T-cell (primary cell): ENCODE data around the gene GREB1. TPM values are rescaled to one million over a fixed set of nuclear protein-coding genes. Genes with fewer than 3 reads are reported as not detected.

ENCODE experiments used
- ATAC-seq, 4 experiments: fragments of 200-7000 bp in 3 of 4; fragments of 150-1000 bp in 1 of 4; cut with Tn5 transposase; replicated peaks in 1 of 4; 1 replicate in 3 of 4; 2 replicates in 1 of 4; pipeline ENCODE4 v1.10.0; 2021; ENCODE audit warnings: moderate library complexity in 3 of 4, mild to moderate bottlenecking in 2 of 4, moderate number of reproducible peaks in 1 of 4
- CTCF ChIA-PET, 2 donors: fragments of 300-600 bp; sonication (Branson Sonifier 250); formaldehyde crosslinking; loops; one replicate each; lab custom pipeline; 2022; ENCODE audit warnings: antibody characterized with exemption in 2 of 2; lab: Charles Lee
- POLR2A ChIA-PET, 2 donors: fragments of 300-600 bp; sonication (Branson Sonifier 250); formaldehyde crosslinking; loops; one replicate each; lab custom pipeline; 2022; ENCODE audit warnings: antibody characterized with exemption in 2 of 2; lab: Charles Lee
- DNase-seq, 35 experiments: peaks; one replicate each; pipeline versions ENCODE4 v3.0.0 to v3.0.0-alpha.2; 2013 to 2023
- H3K27ac ChIP-seq: one replicate; pipeline ENCODE4 v1.5.1; 2013; ENCODE audit warnings: low read length
- H3K27me3 ChIP-seq, 2 experiments: replicated peaks in 1 of 2; 1 replicate in 1 of 2; 2 replicates in 1 of 2; pipeline versions ENCODE4 v1.6.1 to v1.7.0; 2013; ENCODE audit warnings: low read length in 1 of 2, mixed read lengths in 1 of 2; ENCODE audit not compliant: control insufficient read depth in 2 of 2, insufficient read depth in 2 of 2; ENCODE audit errors: extremely low read depth in 1 of 2
- H3K36me3 ChIP-seq, 2 donors: 1 replicate in 1 of 2; 2 replicates in 1 of 2; pipeline versions ENCODE4 v1.6.1 to v1.7.0; 2013; ENCODE audit warnings: low read length in 1 of 2; ENCODE audit not compliant: control insufficient read depth in 2 of 2, insufficient read depth in 1 of 2; ENCODE audit errors: extremely low read depth in 1 of 2
- H3K4me1 ChIP-seq, 2 experiments: 1 replicate in 1 of 2; 2 replicates in 1 of 2; pipeline versions ENCODE4 v1.6.1 to v1.7.0; 2013; ENCODE audit warnings: low read length in 2 of 2, mixed read lengths in 1 of 2; ENCODE audit not compliant: insufficient read depth in 2 of 2, control insufficient read depth in 1 of 2; ENCODE audit errors: extremely low read depth in 1 of 2
- H3K4me3 ChIP-seq, 2 donors: 1 replicate in 1 of 2; 2 replicates in 1 of 2; pipeline versions ENCODE4 v1.5.1 to v1.7.0; 2013; ENCODE audit warnings: mild to moderate bottlenecking in 2 of 2, low read length in 1 of 2, moderate library complexity in 1 of 2; ENCODE audit not compliant: control insufficient read depth in 1 of 2; ENCODE audit errors: extremely low read depth in 1 of 2
- H3K9me3 ChIP-seq: 2 replicates; pipeline ENCODE4 v1.7.0; 2013
- H3K27ac Mint-ChIP-seq, 2 donors: one replicate each; pipeline ENCODE4 v1.8.0; 2020 to 2021; ENCODE audit warnings: mild to moderate bottlenecking in 2 of 2, mixed read lengths in 2 of 2
- H3K27me3 Mint-ChIP-seq, 2 donors: one replicate each; pipeline ENCODE4 v1.8.0; 2021 to 2022; ENCODE audit warnings: mixed read lengths in 2 of 2
- H3K36me3 Mint-ChIP-seq: one replicate; pipeline ENCODE4 v1.8.0; 2021; ENCODE audit warnings: mixed read lengths
- H3K4me1 Mint-ChIP-seq, 3 donors: one replicate each; pipeline ENCODE4 v1.8.0; 2020 to 2022; ENCODE audit warnings: mixed read lengths in 3 of 3, mild to moderate bottlenecking in 1 of 3
- H3K4me3 Mint-ChIP-seq, 3 donors: one replicate each; pipeline ENCODE4 v1.8.0; 2020 to 2022; ENCODE audit warnings: mild to moderate bottlenecking in 3 of 3, mixed read lengths in 3 of 3, moderate library complexity in 3 of 3
- H3K9me3 Mint-ChIP-seq, 3 donors: one replicate each; pipeline ENCODE4 v1.8.0; 2020 to 2022; ENCODE audit warnings: mixed read lengths in 3 of 3
- WGBS: methylation state at CpG from one replicate; pipeline ENCODE4 v1.1.5; 2013; ENCODE audit warnings: missing lambda C conversion rate; ENCODE audit not compliant: insufficient coverage; 5-methylcytosine and 5-hydroxymethylcytosine counted together
- total RNA-seq, 35 experiments: library from RNA in 6 of 35; stranded (reverse) in 6 of 35; fragments of 120-200 nt in 1 of 35; gene quantifications; one replicate each; pipeline versions ENCODE4 v1.2.1 to v1.2.4 and lab custom pipeline; 2013 to 2026

The GREB1 gene
- total RNA-seq, 5 donors from 2014 or later (not counting 1 experiment from before 2014, with no cell fraction given): 0.23 to 1.2 (median 0.63) TPM

- ATAC-seq: no peak
- CTCF ChIA-PET: interaction anchor here in 1 of 2 donors (0.7 kb wide), 1 partner anchor 64 kb away, joined by 6 read pairs; no protein-coding TSS in a partner anchor
Measured at GRCh38 chr2:11631462-11631861, 97.6 kb downstream of the GREB1 start.

GRCh38 chr2:11633923-11634478 lies 100.2 kb downstream of the GREB1 start:
- Mint-ChIP-seq H3K9me3 (no peaks in the 10 kb centered on the region), H3K4me3 (no peak overlapping the region), H3K4me1 (no peaks in the 10 kb centered on the region), H3K27ac (no peak overlapping the region), H3K36me3 (no peaks in the 10 kb centered on the region), H3K27me3 (peaks cover 0 to 5% of the 10 kb centered on the region in 2 donors)
- DNase-seq (no peak), ATAC-seq (no peak)
- H3K9me3 ChIP-seq: no peaks in the 10 kb centered on the region
- no peaks in the 10 kb centered on the region for H3K36me3 ChIP-seq
- no peak overlapping the region for H3K4me3 ChIP-seq
- 86% methylated on average over 27 of the region's 28 CpGs for WGBS
- no peaks in the 10 kb centered on the region for H3K4me1 ChIP-seq
- peaks cover 0 to 9% of the 10 kb centered on the region in 2 experiments for H3K27me3 ChIP-seq
- ChIA-PET POLR2A (no interaction called here), CTCF (interaction anchor here in 1 of 2 donors (0.6 kb wide), 1 partner anchor 73 kb away, joined by 3 read pairs; no protein-coding TSS in a partner anchor)
- H3K27ac ChIP-seq: no peak overlapping the region

More at GRCh38 chr2:11631462-11631861, 97.6 kb downstream of the GREB1 start:
- H3K9me3 Mint-ChIP-seq: peaks cover 0 to 8% (median 5%) of the 10 kb centered on the region in 3 donors
- no peak for DNase-seq
- Histone ChIP-seq H3K36me3 (no peaks in the 10 kb centered on the region), H3K27ac (no peak overlapping the region), H3K4me3 (no peak overlapping the region), H3K9me3 (no peaks in the 10 kb centered on the region), H3K4me1 (no peaks in the 10 kb centered on the region), H3K27me3 (peaks cover 0 to 6% of the 10 kb centered on the region in 2 experiments)
- no peaks in the 10 kb centered on the region for H3K36me3 Mint-ChIP-seq
- 100% methylated on average over 2 of the region's 7 CpGs for WGBS
- H3K27ac Mint-ChIP-seq: no peak overlapping the region
- peaks cover 0 to 6% of the 10 kb centered on the region in 2 donors for H3K27me3 Mint-ChIP-seq
- POLR2A ChIA-PET: no interaction called here
- no peaks in the 10 kb centered on the region for H3K4me1 Mint-ChIP-seq
- H3K4me3 Mint-ChIP-seq: no peak overlapping the region

GRCh38 chr2:11634584-11634983 lies 100.7 kb downstream of the GREB1 start:
- no peaks in the 10 kb centered on the region for H3K4me1 Mint-ChIP-seq
- ChIA-PET CTCF (no interaction called here), POLR2A (no interaction called here)
- no peak for ATAC-seq
- peaks cover 0 to 9% of the 10 kb centered on the region in 2 experiments for H3K27me3 ChIP-seq
- H3K36me3 ChIP-seq: no peaks in the 10 kb centered on the region
- no peak overlapping the region for H3K27ac ChIP-seq
- DNase-seq: no peak
- no peaks in the 10 kb centered on the region for H3K4me1 ChIP-seq
- no peaks in the 10 kb centered on the region for H3K9me3 Mint-ChIP-seq
- H3K27me3 Mint-ChIP-seq: peaks cover 4 to 7% of the 10 kb centered on the region in 2 donors
- no peaks in the 10 kb centered on the region for H3K36me3 Mint-ChIP-seq
- no peak overlapping the region for H3K27ac Mint-ChIP-seq
- 92% methylated on average over 8 of the region's 15 CpGs for WGBS
- no peak overlapping the region for H3K4me3 Mint-ChIP-seq
- H3K9me3 ChIP-seq: no peaks in the 10 kb centered on the region
- no peak overlapping the region for H3K4me3 ChIP-seq

GRCh38 chr2:11635141-11635540 lies 101.3 kb downstream of the GREB1 start:
- no peak overlapping the region for H3K27ac ChIP-seq
- ChIA-PET POLR2A (no interaction called here), CTCF (no interaction called here)
- ATAC-seq: no peak
- Mint-ChIP-seq H3K9me3 (no peaks in the 10 kb centered on the region), H3K36me3 (no peaks in the 10 kb centered on the region), H3K4me3 (no peak overlapping the region), H3K27me3 (peaks cover 4 to 11% of the 10 kb centered on the region in 2 donors), H3K27ac (no peak overlapping the region), H3K4me1 (no peaks in the 10 kb centered on the region)
- no peaks in the 10 kb centered on the region for H3K9me3 ChIP-seq
- no peak overlapping the region for H3K4me3 ChIP-seq
- no peaks in the 10 kb centered on the region for H3K4me1 ChIP-seq
- DNase-seq: no peak
- H3K27me3 ChIP-seq: peaks cover 0 to 14% of the 10 kb centered on the region in 2 experiments
- 94% methylated on average over 8 of the region's 15 CpGs for WGBS
- no peaks in the 10 kb centered on the region for H3K36me3 ChIP-seq

- no peak overlapping the region for H3K4me3 Mint-ChIP-seq
- H3K36me3 ChIP-seq: no peaks in the 10 kb centered on the region
- no peak overlapping the region for H3K4me3 ChIP-seq
- ATAC-seq: no peak
- DNase-seq: no peak
- POLR2A ChIA-PET: no interaction called here
- no peaks in the 10 kb centered on the region for H3K9me3 Mint-ChIP-seq
- peaks cover 4 to 15% of the 10 kb centered on the region in 2 donors for H3K27me3 Mint-ChIP-seq
- H3K9me3 ChIP-seq: no peaks in the 10 kb centered on the region
- CTCF ChIA-PET: no interaction called here
- H3K4me1 ChIP-seq: no peaks in the 10 kb centered on the region
- H3K27ac ChIP-seq: no peak overlapping the region
- H3K27ac Mint-ChIP-seq: no peak overlapping the region
- 79% methylated on average over 9 of the region's 11 CpGs for WGBS
- no peaks in the 10 kb centered on the region for H3K4me1 Mint-ChIP-seq
- peaks cover 0 to 18% of the 10 kb centered on the region in 2 experiments for H3K27me3 ChIP-seq
- H3K36me3 Mint-ChIP-seq: no peaks in the 10 kb centered on the region
Measured at GRCh38 chr2:11636593-11637295, 102.9 kb downstream of the GREB1 start.

- Histone ChIP-seq H3K27me3 (peaks cover 0 to 17% of the 10 kb centered on the region in 2 experiments), H3K4me1 (no peaks in the 10 kb centered on the region), H3K9me3 (no peaks in the 10 kb centered on the region), H3K27ac (no peak overlapping the region), H3K36me3 (no peaks in the 10 kb centered on the region), H3K4me3 (no peak overlapping the region)
- 85% methylated on average over 15 of the region's 15 CpGs for WGBS
- Mint-ChIP-seq H3K27ac (no peak overlapping the region), H3K4me3 (no peak overlapping the region), H3K4me1 (no peaks in the 10 kb centered on the region), H3K27me3 (peaks cover 4 to 15% of the 10 kb centered on the region in 2 donors), H3K36me3 (no peaks in the 10 kb centered on the region), H3K9me3 (no peaks in the 10 kb centered on the region)
- ChIA-PET CTCF (no interaction called here), POLR2A (no interaction called here)
- ATAC-seq: no peak
- DNase-seq: no peak
Measured at GRCh38 chr2:11637546-11637945, 103.7 kb downstream of the GREB1 start.
